Measurements from ENCODE around the gene SLC11A1. TPM values are rescaled to one million over a fixed set of nuclear protein-coding genes. Genes with fewer than 3 reads are reported as not detected.

The SLC11A1 gene
- total and polyA plus RNA-seq, 2 experiments from 2014 or later = 0.31 TPM; not detected in 1

MicroRNA genes within 50 kb of the gene (microRNA counts, 767-probe panel; counts per million panel counts)
- not detected for microRNA hsa-miR-26b-5p

Small RNAs within 50 kb of the gene (microRNA-seq; reads per million reads assigned to microRNA genes)
- 731 reads per million, percentile 90 among the genes with 10 or more reads in this experiment for gene MIR26B
- not detected for gene MIR6810

Small RNAs within 50 kb of the gene (small RNA-seq; reads per million reads assigned to genes)
- 13.1 reads per million, percentile 97 among the genes with 10 or more reads in this experiment for gene MIR26B (ENCODE audit: low replicate concordance)
- gene MIR6810 (ENCODE audit: low replicate concordance) = not detected

Other genes with a start within 250 kb of the SLC11A1 start
- gene CXCR1, start 215.3 kb upstream of the SLC11A1 start, total RNA-seq (2014; rRNA removed; shearing (Covaris generic)) = not detected in 2 replicates
- not detected in 2 replicates for gene CXCR1, start 215.3 kb upstream of the SLC11A1 start, polyA plus RNA-seq (2016; fragmentation: Nextera tagmentation; extraction: Ambion mirVana)
- gene ARPC2, start 165.1 kb upstream of the SLC11A1 start, total RNA-seq (2014; rRNA removed; shearing (Covaris generic)) = 195 and 217 TPM in 2 replicates
- gene ARPC2, start 165.1 kb upstream of the SLC11A1 start, polyA plus RNA-seq (2016; fragmentation: Nextera tagmentation; extraction: Ambion mirVana) = 242 and 271 TPM in 2 replicates
- gene GPBAR1, start 121.3 kb upstream of the SLC11A1 start, total RNA-seq (2014; rRNA removed; shearing (Covaris generic)) = 1.6 TPM in 1 of 2 replicates, not detected in the other
- 0.37 and 0.44 TPM in 2 replicates for gene GPBAR1, start 121.3 kb upstream of the SLC11A1 start, polyA plus RNA-seq (2016; fragmentation: Nextera tagmentation; extraction: Ambion mirVana)
- 157 and 203 TPM in 2 replicates for gene AAMP, start 112.1 kb upstream of the SLC11A1 start, total RNA-seq (2014; rRNA removed; shearing (Covaris generic))
- 77.8 and 90.8 TPM in 2 replicates for gene AAMP, start 112.1 kb upstream of the SLC11A1 start, polyA plus RNA-seq (2016; fragmentation: Nextera tagmentation; extraction: Ambion mirVana)
- gene PNKD, start 111.8 kb upstream of the SLC11A1 start, total RNA-seq (2014; rRNA removed; shearing (Covaris generic)) = 28.2 and 36.0 TPM in 2 replicates
- gene PNKD, start 111.8 kb upstream of the SLC11A1 start, polyA plus RNA-seq (2016; fragmentation: Nextera tagmentation; extraction: Ambion mirVana) = 77.7 and 83.3 TPM in 2 replicates
- gene TMBIM1, start 89.8 kb upstream of the SLC11A1 start, total RNA-seq (2014; rRNA removed; shearing (Covaris generic)) = 16.5 and 20.8 TPM in 2 replicates
- 9.5 and 12.0 TPM in 2 replicates for gene TMBIM1, start 89.8 kb upstream of the SLC11A1 start, polyA plus RNA-seq (2016; fragmentation: Nextera tagmentation; extraction: Ambion mirVana)
- not detected in 2 replicates for gene CATIP, start 25.4 kb upstream of the SLC11A1 start, total RNA-seq (2014; rRNA removed; shearing (Covaris generic))
- 0.15 and 0.23 TPM in 2 replicates for gene CATIP, start 25.4 kb upstream of the SLC11A1 start, polyA plus RNA-seq (2016; fragmentation: Nextera tagmentation; extraction: Ambion mirVana)
- gene CTDSP1, start 17.6 kb downstream of the SLC11A1 start, total RNA-seq (2014; rRNA removed; shearing (Covaris generic)) = 14.8 and 21.8 TPM in 2 replicates
- 6.7 and 6.9 TPM in 2 replicates for gene CTDSP1, start 17.6 kb downstream of the SLC11A1 start, polyA plus RNA-seq (2016; fragmentation: Nextera tagmentation; extraction: Ambion mirVana)
- gene VIL1, start 36.9 kb downstream of the SLC11A1 start, total RNA-seq (2014; rRNA removed; shearing (Covaris generic)) = 5.9 and 9.2 TPM in 2 replicates
- 2.3 and 3.5 TPM in 2 replicates for gene VIL1, start 36.9 kb downstream of the SLC11A1 start, polyA plus RNA-seq (2016; fragmentation: Nextera tagmentation; extraction: Ambion mirVana)
- 18.7 and 21.0 TPM in 2 replicates for gene USP37, start 186.1 kb downstream of the SLC11A1 start, total RNA-seq (2014; rRNA removed; shearing (Covaris generic))
- gene USP37, start 186.1 kb downstream of the SLC11A1 start, polyA plus RNA-seq (2016; fragmentation: Nextera tagmentation; extraction: Ambion mirVana) = 7.4 and 8.2 TPM in 2 replicates
- 93.9 and 132 TPM in 2 replicates for gene CNOT9, start 186.6 kb downstream of the SLC11A1 start, total RNA-seq (2014; rRNA removed; shearing (Covaris generic))
- gene CNOT9, start 186.6 kb downstream of the SLC11A1 start, polyA plus RNA-seq (2016; fragmentation: Nextera tagmentation; extraction: Ambion mirVana) = 51.8 and 55.3 TPM in 2 replicates
- 0.80 TPM in 1 of 2 replicates, not detected in the other for gene PLCD4, start 225.6 kb downstream of the SLC11A1 start, total RNA-seq (2014; rRNA removed; shearing (Covaris generic))
- gene PLCD4, start 225.6 kb downstream of the SLC11A1 start, polyA plus RNA-seq (2016; fragmentation: Nextera tagmentation; extraction: Ambion mirVana) = 1.3 and 1.7 TPM in 2 replicates

Data from GM23338 (cell line).